ENCODE data around the gene TMC8.

- TF ChIP-seq CTCF (IDR thresholded peaks at IDR 0.05; ENCODE audit: low read length): no peak
- TF ChIP-seq EZH2 (IDR thresholded peaks at IDR 0.05; ENCODE audit: borderline replicate concordance, low read length): no peak
Measured at GRCh38 chr17:78096093-78096492, 34.5 kb upstream of the TMC8 start.

Data from OCI-LY1 (cell line).